Calu3 (cell line): ENCODE measurements around the gene MICALL2. TPM values are rescaled to one million over a fixed set of nuclear protein-coding genes. Genes with fewer than 3 reads are reported as not detected.

Experiments
- BruUV-seq: library from RNA; stranded (reverse); fragments of 400-500 nt; replicated peaks from 2 replicates; lab custom pipeline; 2021; lab: Mats Ljungman, UMichigan
- CTCF ChIA-PET: fragments of 300-600 bp; sonication (Branson Sonifier 250); formaldehyde crosslinking; loops from one replicate; lab custom pipeline; 2022; ENCODE audit warnings: antibody characterized with exemption; lab: Charles Lee
- DNase-seq: peaks from one replicate; pipeline ENCODE4 v3.0.0; 2022
- H3K27ac Mint-ChIP-seq: one replicate; pipeline ENCODE4 v1.8.0; 2022; ENCODE audit warnings: mixed read lengths; ENCODE audit not compliant: unreplicated experiment
- H3K27me3 Mint-ChIP-seq: one replicate; pipeline ENCODE4 v1.8.0; 2022; ENCODE audit warnings: mixed read lengths; ENCODE audit not compliant: unreplicated experiment
- H3K36me3 Mint-ChIP-seq: one replicate; pipeline ENCODE4 v1.8.0; 2022; ENCODE audit warnings: mild to moderate bottlenecking, moderate library complexity, mixed read lengths; ENCODE audit not compliant: insufficient read depth, unreplicated experiment
- H3K4me1 Mint-ChIP-seq: one replicate; pipeline ENCODE4 v1.8.0; 2022; ENCODE audit warnings: mild to moderate bottlenecking, low read depth, mixed read lengths; ENCODE audit not compliant: unreplicated experiment
- H3K4me3 Mint-ChIP-seq: one replicate; pipeline ENCODE4 v1.8.0; 2022; ENCODE audit warnings: mild to moderate bottlenecking, low read depth, moderate library complexity, mixed read lengths; ENCODE audit not compliant: unreplicated experiment
- H3K9me3 Mint-ChIP-seq: one replicate; pipeline ENCODE4 v1.8.0; 2022; ENCODE audit warnings: low read depth, mixed read lengths; ENCODE audit not compliant: unreplicated experiment
- CTCF ChIP-seq: fragments of 200-600 bp; IDR thresholded peaks from one replicate; pipeline ENCODE4 v1.8.0; 2022; ENCODE audit warnings: antibody characterized with exemption; ENCODE audit not compliant: unreplicated experiment
- intact Hi-C: fragments of 100-400 bp; cut with micrococcal nuclease; formaldehyde crosslinking; loops from one replicate; pipeline ENCODE4 v1.10.0; 2022; ENCODE audit not compliant: unreplicated experiment
- total RNA-seq: library from RNA; stranded (reverse); gene quantifications from 2 replicates; pipeline ENCODE4 v1.2.3, GENCODE V29; 2022

The MICALL2 gene
- total RNA-seq, 1 experiment from 2014 or later: 162 TPM

- peaks cover 95% of the 10 kb centered on the region for H3K36me3 Mint-ChIP-seq
- intact Hi-C loops: no loop called here
Observed at GRCh38 chr7:1457059-1457948, 2.0 kb downstream of the MICALL2 start.

GRCh38 chr7:1455955-1456354, 3.3 kb downstream of the MICALL2 start:
- intact Hi-C loops: no loop called here
- H3K27ac Mint-ChIP-seq: peak overlapping the region; percentile 89
- H3K36me3 Mint-ChIP-seq: peaks cover 84% of the 10 kb centered on the region
- H3K4me1 Mint-ChIP-seq: peaks cover 53% of the 10 kb centered on the region
- TF ChIP-seq CTCF: no peak
- BruUV-seq: no TSS peak
- peak overlapping the region; percentile 83 for H3K4me3 Mint-ChIP-seq
- no peak for DNase-seq
- CTCF ChIA-PET: interaction anchor here (1.2 to 2.1 kb wide), 9 partner anchors 11 to 299 kb away, joined by 3 to 6 read pairs (median 4); partner anchors contain the start of gene TMEM184A
- H3K9me3 Mint-ChIP-seq: no peaks in the 10 kb centered on the region
- no peaks in the 10 kb centered on the region for H3K27me3 Mint-ChIP-seq

More at GRCh38 chr7:1457059-1457948, 2.0 kb downstream of the MICALL2 start:
- no TSS peak for BruUV-seq
- Mint-ChIP-seq H3K4me3 (peak overlapping the region; percentile 83), H3K27me3 (no peaks in the 10 kb centered on the region), H3K9me3 (no peaks in the 10 kb centered on the region), H3K27ac (peak overlapping the region; percentile 15), H3K4me1 (peaks cover 67% of the 10 kb centered on the region)
- peak; percentile 46 for DNase-seq
- CTCF ChIA-PET: interaction anchor here (0.5 to 2.1 kb wide), 9 partner anchors 17 to 300 kb away, joined by 3 to 4 read pairs (median 3); no protein-coding TSS in a partner anchor
- TF ChIP-seq CTCF: no peak

GRCh38 chr7:1455241-1455939, 3.9 kb downstream of the MICALL2 start:
- no TSS peak for BruUV-seq
- H3K27ac Mint-ChIP-seq: peak overlapping the region; percentile 89
- H3K9me3 Mint-ChIP-seq: no peaks in the 10 kb centered on the region
- TF ChIP-seq CTCF: no peak
- DNase-seq: peak; percentile 99
- H3K4me3 Mint-ChIP-seq: peak overlapping the region; percentile 83
- CTCF ChIA-PET: interaction anchor here (1.2 to 1.8 kb wide), 6 partner anchors 11 to 100 kb away, joined by 3 to 6 read pairs (median 6); partner anchors contain the start of gene TMEM184A
- intact Hi-C loops: no loop called here
- H3K36me3 Mint-ChIP-seq: peaks cover 79% of the 10 kb centered on the region
- H3K4me1 Mint-ChIP-seq: peaks cover 47% of the 10 kb centered on the region
- H3K27me3 Mint-ChIP-seq: no peaks in the 10 kb centered on the region

- Mint-ChIP-seq H3K27me3 (no peaks in the 10 kb centered on the region), H3K4me3 (peak overlapping the region; percentile 83), H3K27ac (peak overlapping the region; percentile 92), H3K9me3 (no peaks in the 10 kb centered on the region), H3K36me3 (peaks cover 74% of the 10 kb centered on the region), H3K4me1 (peaks cover 47% of the 10 kb centered on the region)
- DNase-seq: peak; percentile 67
- no TSS peak for BruUV-seq
- no peak for TF ChIP-seq CTCF
- intact Hi-C loops: no loop called here
- CTCF ChIA-PET: interaction anchor here (0.6 to 1.8 kb wide), 8 partner anchors 12 to 751 kb away, joined by 3 to 6 read pairs (median 6); partner anchors contain the start of gene TMEM184A
Observed at GRCh38 chr7:1454542-1454941, 4.7 kb downstream of the MICALL2 start.
